HepG2 (cell line): ENCODE data around the gene TMC8. TPM values are rescaled to one million over a fixed set of nuclear protein-coding genes. Genes with fewer than 3 reads are reported as not detected.

Experiments used
- ADNP ChIP-seq: sonication (generic); formaldehyde crosslinking; IDR thresholded peaks from 2 replicates; pipeline ENCODE4 v1.4.0; 2020; ENCODE audit warnings: missing genetic modification reagents
- AGO2 ChIP-seq: fragments of 200-400 bp; formaldehyde crosslinking; optimal IDR thresholded peaks from 2 replicates; pipeline ENCODE3; 2017; ENCODE audit warnings: mild to moderate bottlenecking, low read depth, low read length, moderate library complexity
- DR1 ChIP-seq: sonication (generic); formaldehyde crosslinking; IDR thresholded peaks from 2 replicates; pipeline ENCODE4 v1.8.0; 2021; ENCODE audit warnings: mild to moderate bottlenecking, missing genetic modification reagents, inconsistent platforms
- FOXK1 ChIP-seq: sonication (generic); formaldehyde crosslinking; IDR thresholded peaks from 2 replicates; pipeline ENCODE4 v1.4.0; 2020; ENCODE audit warnings: low read depth, missing genetic modification reagents, borderline replicate concordance
- KMT2A ChIP-seq: sonication (generic); formaldehyde crosslinking; IDR thresholded peaks from 2 replicates; pipeline ENCODE4 v1.4.0; 2020; ENCODE audit warnings: missing genetic modification reagents
- NFAT5 ChIP-seq: sonication (generic); formaldehyde crosslinking; IDR thresholded peaks from 2 replicates; pipeline ENCODE4 v1.4.0; 2020; ENCODE audit warnings: missing genetic modification reagents
- RBM22 ChIP-seq: fragments of 200-400 bp; formaldehyde crosslinking; optimal IDR thresholded peaks from 2 replicates; pipeline ENCODE3; 2017; ENCODE audit warnings: mild to moderate bottlenecking, low read length, moderate library complexity
- TRAFD1 ChIP-seq: sonication (generic); formaldehyde crosslinking; IDR thresholded peaks from 2 replicates; pipeline ENCODE4 v1.5.1; 2020; ENCODE audit warnings: missing genetic modification reagents, mild to moderate bottlenecking, borderline replicate concordance
- ZBTB20 ChIP-seq: sonication (generic); formaldehyde crosslinking; IDR thresholded peaks from 2 replicates; pipeline ENCODE4 v1.8.1; 2023; ENCODE audit warnings: missing genetic modification reagents, low read depth, mild to moderate bottlenecking, borderline replicate concordance
- ZBTB38 ChIP-seq: sonication (generic); formaldehyde crosslinking; IDR thresholded peaks from 2 replicates; pipeline ENCODE4 v1.5.1; 2020; ENCODE audit warnings: mild to moderate bottlenecking, missing genetic modification reagents
- ZFAT ChIP-seq: sonication (generic); formaldehyde crosslinking; conservative IDR thresholded peaks from 2 replicates; pipeline ENCODE4 v1.8.1; 2023; ENCODE audit warnings: missing genetic modification reagents, inconsistent platforms
- ZFP36L1 ChIP-seq: sonication (generic); formaldehyde crosslinking; IDR thresholded peaks from 2 replicates; pipeline ENCODE4 v1.8.0; 2022; ENCODE audit warnings: mild to moderate bottlenecking, missing genetic modification reagents, moderate library complexity
- ZFP62 ChIP-seq: sonication (generic); formaldehyde crosslinking; IDR thresholded peaks from 2 replicates; pipeline ENCODE4 v1.4.0; 2020; ENCODE audit warnings: missing genetic modification reagents
- ZHX2 ChIP-seq, 2 experiments: sonication (generic) in 1 of 2; formaldehyde crosslinking in 1 of 2; IDR thresholded peaks; 2 replicates each; pipeline versions ENCODE4 v1.6.1 to v1.9.0; 2014 to 2022; ENCODE audit warnings: antibody characterized with exemption in 1 of 2, borderline replicate concordance in 1 of 2, inconsistent platforms in 1 of 2, low read depth in 1 of 2, missing genetic modification reagents in 1 of 2
- ZNF263 ChIP-seq: sonication (generic); formaldehyde crosslinking; IDR thresholded peaks from 2 replicates; pipeline ENCODE4 v1.4.0; 2020; ENCODE audit warnings: missing genetic modification reagents
- polyA plus RNA-seq, 8 experiments: library from polyadenylated mRNA; depleted of rRNA in 3 of 8; stranded (reverse) in 7 of 8; unstranded in 1 of 8; fragments of >200 nt; fragmentation: Illumina TruSeq in 4 of 8; extraction: Trizol in 4 of 8; gene quantifications; 2 replicates each; pipeline versions ENCODE4 v1.2.1 to v1.2.3, GENCODE V29; 2011 to 2016; ENCODE audit warnings: low read depth in 4 of 8, missing spikeins in 1 of 8, mixed read lengths in 1 of 8; ENCODE audit not compliant: insufficient read depth in 1 of 8
- total RNA-seq, 5 experiments: library from RNA; depleted of rRNA; stranded (reverse); fragments of >200 nt; fragmentation: Illumina TruSeq; extraction: Trizol; gene quantifications; 2 replicates each; pipeline ENCODE4 v1.2.3, GENCODE V29; 2016; ENCODE audit warnings: low read depth in 1 of 5

Gene TMC8
- total and polyA plus RNA-seq, 2 of the 13 experiments (the other 11 are each of a cell fraction or from before 2014, with no cell fraction given), result 0.53 to 7.8 TPM

- TF ChIP-seq ADNP (CRISPR knock-in tag) (peak; percentile 42; the same call in 1 of the 2 replicates), ZFP62 (CRISPR knock-in tag) (no peak), ZFAT (CRISPR knock-in tag) (no peak), KMT2A (CRISPR knock-in tag) (0 out of 2 replicates have a peak, but pooled peaks have one; percentile 24), TRAFD1 (peak; percentile 71; the same call in 1 of the 2 replicates), ZHX2 (IDR thresholded peaks at IDR 0.05; ENCODE audit: low read depth) (no peak), ZHX2 (CRISPR knock-in tag; IDR thresholded peaks at IDR 0.05; ENCODE audit: borderline replicate concordance) (peak; percentile 68; the same call in 1 of the 2 replicates), FOXK1 (CRISPR knock-in tag) (no peak), RBM22 (no peak), AGO2 (no peak), DR1 (no peak; the same call in 1 of the 2 replicates), ZNF263 (peak; percentile 68), ZBTB38 (CRISPR knock-in tag) (0 out of 2 replicates have a peak, but pooled peaks have one; percentile 66), ZBTB20 (CRISPR knock-in tag) (no peak), ZFP36L1 (peak; percentile 80; the same call in 1 of the 2 replicates), NFAT5 (CRISPR knock-in tag) (0 out of 2 replicates have a peak, but pooled peaks have one; percentile 72)
Observed at GRCh38 chr17:78168242-78168902, 37.8 kb downstream of the TMC8 start, which contains the start of gene SYNGR2 (continued).
